IMR-90 (cell line): Measurements from ENCODE around the gene NCOA7. TPM values are rescaled to one million over a fixed set of nuclear protein-coding genes. Genes with fewer than 3 reads are reported as not detected.

ENCODE experiments used
- ATAC-seq: fragments of 200-7000 bp; cut with Tn5 transposase; 2 replicates; pipeline ENCODE4 v1.9.1; 2020; ENCODE audit warnings: low read depth, mild to moderate bottlenecking, moderate library complexity
- BruUV-seq: library from RNA; stranded (reverse); fragments of 400-500 nt; replicated peaks from 2 replicates; lab custom pipeline; 2021; lab: Mats Ljungman, UMichigan
- CTCF ChIA-PET: fragments of 300-600 bp; formaldehyde crosslinking; extraction: SDS; loops from one replicate; lab custom pipeline; 2021; ENCODE audit warnings: antibody characterized with exemption; lab: Yijun Ruan, JAX
- POLR2A ChIA-PET: fragments of 300-600 bp; sonication (Branson Sonifier 250); formaldehyde crosslinking; loops from one replicate; lab custom pipeline; 2022; ENCODE audit warnings: antibody characterized with exemption; ENCODE audit not compliant: unreplicated experiment; lab: Charles Lee
- DNase-seq: peaks from one replicate; pipeline ENCODE4 v3.0.0; 2013
- H2AFZ ChIP-seq: replicated peaks from 2 replicates; pipeline ENCODE3; 2013; ENCODE audit warnings: low read length, mild to moderate bottlenecking; ENCODE audit not compliant: poor library complexity
- H2AK5ac ChIP-seq: 2 replicates; pipeline ENCODE4 v1.6.1; 2013; ENCODE audit warnings: low read depth, low read length, inconsistent platforms
- H2AK9ac ChIP-seq: replicated peaks from 2 replicates; pipeline ENCODE3; 2013; ENCODE audit warnings: mild to moderate bottlenecking, low read depth, low read length, moderate library complexity; ENCODE audit not compliant: poor library complexity
- H2BK120ac ChIP-seq: 2 replicates; pipeline ENCODE4 v1.6.1; 2013; ENCODE audit warnings: low read depth, low read length, inconsistent platforms
- H2BK15ac ChIP-seq: 3 replicates; pipeline ENCODE4 v1.6.1; 2013; ENCODE audit warnings: low read depth, low read length, inconsistent platforms
- H2BK20ac ChIP-seq: 2 replicates; pipeline ENCODE4 v1.6.1; 2013; ENCODE audit warnings: low read depth, mild to moderate bottlenecking, inconsistent platforms, low read length, moderate library complexity
- H2BK5ac ChIP-seq: 2 replicates; pipeline ENCODE4 v1.6.1; 2013; ENCODE audit warnings: mild to moderate bottlenecking, low read depth, low read length, inconsistent platforms; ENCODE audit not compliant: poor library complexity, severe bottlenecking
- H3K14ac ChIP-seq: replicated peaks from 2 replicates; pipeline ENCODE4 v1.6.1; 2013; ENCODE audit warnings: low read depth, low read length, inconsistent platforms
- H3K18ac ChIP-seq: 2 replicates; pipeline ENCODE4 v1.6.1; 2013; ENCODE audit warnings: low read depth, low read length, control low read depth
- H3K23ac ChIP-seq: 2 replicates; pipeline ENCODE4 v1.6.1; 2013; ENCODE audit warnings: low read depth, low read length, inconsistent platforms
- H3K27ac ChIP-seq: 2 replicates; pipeline ENCODE4 v1.5.1; 2013; ENCODE audit warnings: mild to moderate bottlenecking, control low read depth, low read length; ENCODE audit not compliant: insufficient read depth
- H3K27me3 ChIP-seq: 2 replicates; pipeline ENCODE4 v1.6.1; 2013; ENCODE audit warnings: low read length; ENCODE audit not compliant: control insufficient read depth, insufficient read depth
- H3K36me3 ChIP-seq: 2 replicates; pipeline ENCODE4 v1.6.1; 2013; ENCODE audit warnings: low read length, mixed read lengths; ENCODE audit not compliant: control insufficient read depth, insufficient read depth
- H3K4ac ChIP-seq: 2 replicates; pipeline ENCODE4 v1.6.1; 2013; ENCODE audit warnings: low read depth, low read length, inconsistent platforms
- H3K4me1 ChIP-seq: 2 replicates; pipeline ENCODE4 v1.6.1; 2013; ENCODE audit warnings: low read length, mixed read lengths; ENCODE audit not compliant: control insufficient read depth, insufficient read depth
- H3K4me2 ChIP-seq: 2 replicates; pipeline ENCODE4 v1.6.1; 2013; ENCODE audit warnings: low read depth, mild to moderate bottlenecking, control low read depth, low read length, moderate library complexity
- H3K4me3 ChIP-seq: 2 replicates; pipeline ENCODE4 v1.5.1; 2013; ENCODE audit warnings: low read depth, mild to moderate bottlenecking, control low read depth, low read length, moderate library complexity; ENCODE audit not compliant: insufficient read depth
- H3K56ac ChIP-seq: 2 replicates; pipeline ENCODE4 v1.6.1; 2013; ENCODE audit warnings: low read length, inconsistent platforms; ENCODE audit not compliant: insufficient read depth; ENCODE audit errors: extremely low read depth
- H3K79me1 ChIP-seq, 2 experiments: 2 replicates each; pipeline ENCODE4 v1.6.1; 2013; ENCODE audit warnings: low read length in 2 of 2, inconsistent platforms in 1 of 2, low read depth in 1 of 2
- H3K9ac ChIP-seq: 2 replicates; pipeline ENCODE4 v1.6.1; 2013; ENCODE audit warnings: low read depth, low read length, control low read depth
- H3K9me1 ChIP-seq: 2 replicates; pipeline ENCODE4 v1.6.1; 2013; ENCODE audit warnings: low read length, inconsistent platforms; ENCODE audit not compliant: insufficient read depth
- H3K9me3 ChIP-seq: 2 replicates; pipeline ENCODE4 v1.6.1; 2013; ENCODE audit warnings: low read length; ENCODE audit not compliant: control insufficient read depth, insufficient read depth
- H4K20me1 ChIP-seq: 2 replicates; pipeline ENCODE4 v1.6.1; 2013; ENCODE audit warnings: low read length, inconsistent platforms; ENCODE audit not compliant: insufficient read depth
- H4K5ac ChIP-seq: 2 replicates; pipeline ENCODE4 v1.6.1; 2013; ENCODE audit warnings: mild to moderate bottlenecking, low read depth, low read length, control low read depth
- H4K8ac ChIP-seq, 2 experiments: 2 replicates each; pipeline ENCODE4 v1.6.1; 2013; ENCODE audit warnings: low read depth in 2 of 2, low read length in 2 of 2, control low read depth in 1 of 2, inconsistent platforms in 1 of 2
- H4K91ac ChIP-seq: 2 replicates; pipeline ENCODE4 v1.6.1; 2013; ENCODE audit warnings: low read depth, low read length, inconsistent platforms; ENCODE audit not compliant: insufficient read depth
- BHLHE40 ChIP-seq: fragments of 150-350 bp; IDR thresholded peaks from 2 replicates; pipeline ENCODE4 v1.6.1; 2016; ENCODE audit warnings: mild to moderate bottlenecking, low read depth, low read length
- CEBPB ChIP-seq: IDR thresholded peaks from 2 replicates; pipeline ENCODE4 v1.6.1; 2012; ENCODE audit warnings: low read depth, low read length, improper control_type of control experiment
- CTCF ChIP-seq: conservative IDR thresholded peaks from 2 replicates; pipeline ENCODE4 v1.5.1; 2012; ENCODE audit warnings: mild to moderate bottlenecking, low read depth, low read length, improper control_type of control experiment
- ELK1 ChIP-seq: fragments of 150-350 bp; IDR thresholded peaks from 2 replicates; pipeline ENCODE4 v1.6.1; 2016; ENCODE audit warnings: low read depth, mild to moderate bottlenecking, low read length, moderate library complexity, borderline replicate concordance
- FOS ChIP-seq: fragments of 150-350 bp; IDR thresholded peaks from 2 replicates; pipeline ENCODE4 v1.6.1; 2016; ENCODE audit warnings: low read depth, low read length
- MAFK ChIP-seq: IDR thresholded peaks from 2 replicates; pipeline ENCODE4 v1.6.1; 2012; ENCODE audit warnings: low read depth, low read length, improper control_type of control experiment
- MAZ ChIP-seq: IDR thresholded peaks from 2 replicates; pipeline ENCODE4 v1.6.1; 2012; ENCODE audit warnings: low read depth, mild to moderate bottlenecking, low read length, improper control_type of control experiment, moderate library complexity, borderline replicate concordance
- MXI1 ChIP-seq: IDR thresholded peaks from 2 replicates; pipeline ENCODE4 v1.6.1; 2012; ENCODE audit warnings: low read depth, mild to moderate bottlenecking, low read length, moderate library complexity, borderline replicate concordance
- POLR2A ChIP-seq: IDR thresholded peaks from 2 replicates; pipeline ENCODE4 v1.6.1; 2012; ENCODE audit warnings: mild to moderate bottlenecking, low read depth, low read length
- SMC3 ChIP-seq: fragments of 150-350 bp; IDR thresholded peaks from 2 replicates; pipeline ENCODE4 v1.6.1; 2016; ENCODE audit warnings: low read depth, mild to moderate bottlenecking, antibody characterized with exemption, low read length, moderate library complexity
- USF2 ChIP-seq: fragments of 150-350 bp; IDR thresholded peaks from 2 replicates; pipeline ENCODE4 v1.6.1; 2017; ENCODE audit warnings: mild to moderate bottlenecking, antibody characterized with exemption, low read length, low read depth
- WGBS, 2 experiments: methylation state at CpG; one replicate each; pipeline versions ENCODE4 v1.1.5 to v1.1.7; 2013; ENCODE audit warnings: missing lambda C conversion rate in 2 of 2; ENCODE audit not compliant: insufficient read length in 1 of 2; ENCODE audit errors: extremely low coverage in 2 of 2; 5-methylcytosine and 5-hydroxymethylcytosine counted together
- dilution Hi-C: fragments of 300-500 bp; cut with HindIII; formaldehyde crosslinking; loops from one replicate; pipeline ENCODE4 v1.14.3; 2018; ENCODE audit warnings: low sequenced_read_pairs; ENCODE audit not compliant: unreplicated experiment
- in situ Hi-C: fragments of 300-500 bp; cut with MboI; formaldehyde crosslinking; loops from 3 replicates; pipeline ENCODE4 v1.14.3; 2019; ENCODE audit warnings: low sequenced_read_pairs, inconsistent platforms, mixed read lengths
- intact Hi-C: fragments of 100-400 bp; cut with micrococcal nuclease; formaldehyde crosslinking; loops from 2 replicates; pipeline ENCODE4 v1.10.0; 2022
- polyA plus RNA-seq, 3 experiments: library from polyadenylated mRNA; depleted of rRNA; stranded (reverse); fragments of >200 nt; gene quantifications; 2 replicates each; pipeline ENCODE4 v1.2.3, GENCODE V29; 2012; ENCODE audit warnings: low replicate concordance in 1 of 3
- total RNA-seq: library from RNA; depleted of rRNA; stranded (reverse); fragments of >200 nt; gene quantifications from 2 replicates; pipeline ENCODE4 v1.2.3, GENCODE V29; 2012

NCOA7 gene
- total and polyA plus RNA-seq, 2 of the 4 experiments (the other 2 are of a cell fraction), result 12.6 to 12.9 TPM

DNA sequence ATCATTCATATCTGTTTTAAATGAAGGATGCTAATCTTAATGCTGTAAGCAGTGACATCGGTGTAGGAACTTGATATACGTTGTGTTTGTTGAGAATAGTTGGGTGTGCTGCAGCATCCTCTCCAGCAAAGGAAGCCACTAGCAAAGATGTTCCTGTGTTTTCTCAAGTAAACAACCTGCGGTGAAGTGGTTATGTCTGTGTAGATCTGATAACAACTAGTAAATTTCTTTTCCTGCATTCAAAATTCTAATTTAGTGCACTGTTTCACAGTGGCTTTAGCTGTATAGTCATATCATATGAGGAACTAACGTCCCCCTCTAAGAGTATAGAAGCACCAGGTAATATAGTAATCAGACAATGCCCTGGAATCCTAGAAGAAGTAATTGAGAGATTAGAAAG, 38.7 kb downstream of the NCOA7 start:
- no peak overlapping the region for H3K14ac ChIP-seq
- 0 out of 2 replicates have a peak, but pooled peaks cover 1% of the 10 kb centered on the region for H3K36me3 ChIP-seq
- no peak overlapping the region for H2BK5ac ChIP-seq
- H3K56ac ChIP-seq, result no peak overlapping the region
- dilution Hi-C loops (no loop called here), intact Hi-C loops (no loop called here), in situ Hi-C loops (no loop called here)
- no peak for TF ChIP-seq MXI1
- TF ChIP-seq SMC3, result no peak
- no peak for TF ChIP-seq BHLHE40
- no peak for TF ChIP-seq CEBPB
- no peak for TF ChIP-seq MAFK
- no peak for TF ChIP-seq MAZ
- TF ChIP-seq CTCF, result no peak
- TF ChIP-seq POLR2A, result no peak
- TF ChIP-seq ELK1, result no peak
- no peak for TF ChIP-seq USF2
- TF ChIP-seq FOS, result no peak
- no peaks in the 10 kb centered on the region; the same call in 1 of the 2 replicates for H3K9me1 ChIP-seq
- H3K9me3 ChIP-seq, result no peaks in the 10 kb centered on the region
- H3K23ac ChIP-seq, result no peak overlapping the region
- H3K9ac ChIP-seq, result no peak overlapping the region
- peaks cover 3 to 6% of the 10 kb centered on the region in 2 experiments; a peak in 3 of 4 replicates for H3K79me1 ChIP-seq
- no peak overlapping the region for H2AK9ac ChIP-seq
- no peak overlapping the region for H2BK120ac ChIP-seq
- no peak overlapping the region for H3K4ac ChIP-seq
- H3K4me3 ChIP-seq, result no peak overlapping the region
- no peak overlapping the region; a peak in 1 of 4 replicates for H4K8ac ChIP-seq
- POLR2A ChIA-PET, result no interaction called here
- no peak overlapping the region for H4K91ac ChIP-seq
- H3K18ac ChIP-seq, result no peak overlapping the region
- no peak for ATAC-seq
- 67% methylated on average over 1 of the region's 4 CpGs; no CpG with 5 or more reads in 1 of the 2 experiments for WGBS, 2 experiments
- no peak overlapping the region for H2BK15ac ChIP-seq
- no peak overlapping the region for H3K27ac ChIP-seq
- no peak for DNase-seq
- no peaks in the 10 kb centered on the region for H3K4me1 ChIP-seq
- CTCF ChIA-PET, result no interaction called here
- no peaks in the 10 kb centered on the region for H3K27me3 ChIP-seq
- H3K4me2 ChIP-seq, result no peak overlapping the region
- no peak overlapping the region for H2BK20ac ChIP-seq
- H2AFZ ChIP-seq, result no peak overlapping the region
- no peaks in the 10 kb centered on the region for H4K20me1 ChIP-seq
- no peak overlapping the region for H2AK5ac ChIP-seq
- no TSS peak for BruUV-seq
- no peak overlapping the region for H4K5ac ChIP-seq
